Endometrium (tissue), 2 donors: ENCODE results near the gene LRRC47.

Experiments
- FAIRE-seq: peaks from 2 replicates; lab custom pipeline; 2012; peaks lifted over from hg19 to GRCh38; lab: Jason Lieb, UNC
- donor health status: control.
- donor health status: control.

The LRRC47 gene

DNA sequence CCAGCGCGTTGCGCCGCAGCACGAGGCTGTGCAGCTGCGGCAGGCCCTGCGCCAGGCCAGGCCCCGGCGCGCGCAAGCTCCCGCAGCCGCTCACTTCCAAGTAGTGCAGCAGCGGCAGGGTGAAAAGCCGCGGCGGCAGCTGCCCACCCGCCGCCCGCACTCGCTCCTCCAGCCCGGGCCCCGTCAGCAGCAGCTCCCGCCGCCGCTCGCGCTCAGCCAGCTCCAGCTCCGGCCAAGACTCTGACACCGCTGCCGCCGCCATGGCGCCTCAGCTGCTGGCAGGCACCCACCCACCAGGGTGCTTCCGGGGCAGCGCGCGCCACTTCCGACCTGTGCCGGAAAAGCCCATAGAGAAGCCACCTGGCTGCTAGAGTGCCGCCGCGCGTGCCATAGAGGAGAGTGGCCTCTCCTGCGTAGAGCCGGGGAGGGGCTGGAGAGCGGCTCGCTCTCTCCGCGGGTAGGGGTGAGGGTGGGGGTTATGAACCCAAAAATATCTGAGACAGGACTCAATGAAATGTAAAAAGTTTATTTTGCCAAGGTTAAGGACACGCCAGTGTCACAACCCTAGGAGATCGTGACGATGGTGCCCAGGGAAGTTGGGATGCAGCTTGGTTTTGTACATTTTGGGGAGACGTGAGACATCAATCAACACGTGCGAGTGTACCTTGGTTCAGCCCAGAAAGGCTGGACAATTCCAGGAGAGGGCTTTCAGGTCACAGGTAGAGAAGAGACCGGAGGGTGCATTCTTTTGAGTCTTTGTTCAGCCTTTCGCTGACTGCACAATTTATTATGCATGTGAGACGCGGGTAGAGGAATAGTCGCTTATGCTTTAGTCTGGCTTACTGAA, at the start of gene LRRC47:
Gene LRRC47, minus strand, starts transcription at position 284 of the 847 bp plus-strand sequence. Its CDS starts 22 bp downstream, at position 262.
- no peak for FAIRE-seq

DNA sequence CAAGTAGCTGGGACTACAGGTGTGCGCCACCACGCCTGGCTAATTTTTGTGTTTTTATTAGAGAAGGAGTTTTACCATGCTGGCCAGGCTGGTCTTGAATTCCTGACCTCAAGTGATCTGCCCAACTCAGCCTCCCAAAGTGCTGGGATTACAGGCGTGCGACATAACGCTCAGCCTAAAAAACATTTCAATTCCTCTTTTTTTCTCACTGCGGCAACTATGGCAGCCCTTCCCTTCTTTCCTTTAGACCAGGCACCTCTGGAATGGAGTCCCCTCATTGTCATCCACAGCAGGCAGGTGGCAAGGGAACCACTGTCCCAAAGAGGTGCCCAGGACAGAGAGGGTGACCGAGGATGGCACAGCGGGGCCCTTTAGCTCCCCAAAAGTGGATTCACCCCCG, 46.6 kb upstream of the LRRC47 start:
- FAIRE-seq, result no peak

DNA sequence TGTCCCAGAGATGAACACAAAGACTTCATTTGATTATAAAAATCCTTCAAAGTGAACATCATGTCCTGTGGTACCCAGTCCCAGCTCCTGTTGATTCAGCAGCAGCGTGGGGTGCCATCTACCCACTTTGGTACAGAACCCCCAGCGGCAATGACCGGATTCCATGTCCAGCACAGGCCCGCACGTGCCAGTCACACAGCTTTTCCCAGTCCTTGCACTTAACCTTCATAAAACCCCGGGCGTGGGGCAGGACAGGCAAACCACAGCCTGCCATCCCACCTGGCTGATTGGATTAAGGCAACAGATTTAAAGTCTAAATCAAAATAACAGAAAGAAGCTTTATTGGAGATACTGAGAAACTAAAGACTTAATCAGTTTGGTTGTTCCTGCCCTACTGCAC, 45.2 kb upstream of the LRRC47 start:
- FAIRE-seq, result no peak

DNA sequence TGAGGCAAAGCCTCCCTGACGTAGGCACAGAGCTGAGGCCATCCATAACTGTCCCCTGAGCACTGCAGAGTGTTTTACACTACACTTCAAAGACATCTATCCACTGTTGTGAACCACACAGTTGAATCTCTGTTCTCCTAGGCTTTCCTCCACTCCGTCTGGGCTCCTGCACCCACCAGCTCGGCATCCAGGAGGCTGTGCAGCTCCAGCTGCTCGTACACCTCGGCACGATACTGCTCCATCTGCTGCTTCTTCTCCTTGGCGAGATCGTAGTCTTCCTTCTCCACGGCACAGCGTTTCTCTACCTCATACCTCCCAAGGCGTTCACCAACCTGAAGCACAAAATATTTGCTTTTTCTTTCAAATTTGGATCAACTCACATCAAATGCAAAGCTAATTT, 42.5 kb upstream of the LRRC47 start:
- no peak for FAIRE-seq

DNA sequence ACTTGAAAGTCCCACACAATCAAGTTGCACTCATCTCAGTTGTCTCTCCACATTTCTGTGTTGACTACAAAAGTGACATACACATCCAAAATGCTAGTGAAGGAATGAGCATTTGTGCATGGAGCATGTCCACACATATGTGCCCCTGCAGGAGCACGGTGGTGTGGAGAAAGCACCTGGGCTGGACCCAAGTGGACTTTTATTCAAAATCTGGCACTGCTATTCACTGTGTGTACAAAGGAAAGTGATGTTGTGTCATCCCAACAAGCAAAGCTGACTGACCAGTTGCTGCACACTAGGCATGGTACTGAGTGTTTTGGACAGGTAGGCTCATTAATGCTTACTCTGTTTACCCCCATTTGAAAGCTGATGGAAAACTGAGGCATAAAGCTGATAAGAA, 41.4 kb upstream of the LRRC47 start:
- no peak for FAIRE-seq

DNA sequence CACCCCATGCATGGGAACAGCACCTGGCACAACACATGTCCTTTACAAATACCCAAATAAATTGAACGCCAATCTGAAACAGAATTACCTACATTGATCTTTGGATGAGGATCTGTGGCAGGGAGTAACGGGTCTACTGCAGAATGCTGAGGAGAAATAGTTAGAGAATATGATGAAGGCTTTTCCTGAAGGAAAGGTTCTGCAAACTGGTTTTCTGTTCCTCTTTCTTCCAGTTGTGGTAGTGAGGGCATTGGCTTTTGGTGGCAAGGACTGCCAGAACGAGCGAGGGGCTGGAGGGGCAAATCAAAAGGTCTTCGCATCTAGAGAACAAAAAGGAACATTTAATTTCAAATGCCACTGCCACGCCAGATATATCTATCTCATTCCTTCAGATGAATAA, 40.9 kb upstream of the LRRC47 start:
- no peak for FAIRE-seq

DNA sequence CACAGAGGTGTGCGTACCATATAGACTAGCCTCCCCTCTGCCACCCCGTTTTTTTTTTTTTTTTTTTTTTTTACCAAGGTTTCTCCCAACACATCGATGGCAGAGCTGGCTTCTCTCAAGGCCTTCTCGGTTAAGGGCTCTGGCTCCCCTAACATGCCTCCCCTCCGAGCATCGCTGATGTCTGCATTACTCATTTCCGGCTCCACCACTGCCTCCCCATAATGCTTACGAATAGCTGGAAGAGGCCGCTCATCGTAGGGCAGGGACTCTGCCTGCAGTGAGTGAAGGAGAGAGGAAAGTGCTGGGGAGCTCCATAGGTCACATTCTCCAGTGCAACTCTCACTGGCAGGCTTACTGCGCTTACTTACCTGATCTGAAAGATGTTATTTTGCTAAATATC, 40.1 kb upstream of the LRRC47 start:
- FAIRE-seq, result no peak

DNA sequence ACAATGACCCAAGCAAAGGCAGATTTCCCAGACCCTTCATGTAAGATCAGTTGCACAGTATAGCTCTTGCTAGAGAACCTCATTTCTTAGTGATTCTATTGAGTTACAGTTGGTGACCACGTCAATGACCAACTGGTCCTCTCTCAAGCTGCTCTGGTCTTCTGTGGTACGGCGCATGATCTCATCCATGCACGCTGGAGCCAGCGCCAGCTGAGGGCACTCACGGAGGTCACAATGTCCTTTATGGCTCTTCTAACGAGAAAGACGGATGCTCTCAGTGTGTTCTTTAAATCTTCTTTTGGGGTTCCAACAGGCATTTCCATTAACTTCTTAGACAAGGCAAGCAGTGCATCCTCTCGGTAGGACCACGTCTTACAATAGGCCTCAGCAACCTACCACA, 38.4 kb upstream of the LRRC47 start:
- no peak for FAIRE-seq

DNA sequence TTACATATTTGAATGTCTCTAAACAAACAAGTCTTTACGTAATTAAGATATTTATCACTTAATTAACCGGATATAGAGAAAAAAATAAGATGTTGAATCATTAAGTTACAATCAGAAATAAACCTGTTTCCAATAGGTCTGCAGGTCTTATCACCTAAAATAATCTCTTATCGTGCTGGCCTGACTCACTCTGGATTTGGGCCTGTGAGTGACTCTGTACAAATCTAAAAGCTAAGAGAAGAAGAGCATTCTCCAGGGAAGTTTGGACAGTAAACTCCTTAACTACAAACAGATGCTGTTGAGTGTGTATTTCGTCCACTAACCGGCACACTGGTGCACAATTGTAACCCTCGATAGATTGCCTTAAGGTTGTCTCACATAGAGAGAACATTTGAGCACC, 35.4 kb upstream of the LRRC47 start:
- no peak for FAIRE-seq

DNA sequence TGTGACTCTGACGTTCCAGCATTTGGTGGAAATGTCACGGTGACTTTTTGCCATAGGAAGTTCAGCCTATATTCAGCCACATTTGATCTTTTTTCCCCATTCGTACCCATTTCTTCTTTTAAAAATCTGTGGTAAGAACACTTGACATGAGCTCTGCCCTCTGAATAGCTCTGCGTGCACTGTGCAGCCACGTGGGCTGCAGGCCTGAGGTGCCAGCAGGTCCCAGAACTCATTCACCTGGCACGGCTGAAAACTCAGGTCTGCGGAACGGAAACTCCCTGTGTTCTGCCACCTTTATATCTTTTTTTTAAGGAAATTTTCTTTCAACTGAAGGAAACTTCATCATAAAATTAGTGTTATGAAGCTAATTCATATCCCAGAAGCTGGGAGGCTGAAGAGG, 32.1 kb upstream of the LRRC47 start:
- no peak for FAIRE-seq

DNA sequence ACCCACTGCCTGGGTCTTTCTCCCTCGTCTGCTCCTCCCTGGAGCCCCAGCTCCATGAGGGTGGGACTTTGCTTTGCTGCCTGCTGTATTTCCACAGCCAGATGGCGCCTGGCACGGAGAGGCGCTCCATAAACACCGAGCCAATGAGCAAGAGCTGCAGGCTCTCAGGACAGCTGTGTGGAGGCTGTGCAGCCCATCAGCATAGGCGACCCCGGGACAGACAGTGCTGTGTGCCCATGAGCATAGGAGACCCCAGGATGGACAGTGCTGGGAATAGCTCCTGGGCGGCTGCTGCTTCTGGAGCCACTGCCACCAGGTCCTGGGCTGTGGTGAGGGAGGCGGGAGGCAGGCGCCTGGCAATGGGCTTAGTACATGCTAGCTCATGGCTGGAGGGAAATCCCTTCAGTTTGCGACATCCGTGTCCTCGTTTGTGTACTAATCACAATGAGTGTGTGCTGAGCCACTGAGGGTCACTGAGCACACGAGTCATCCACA, 31.6 kb upstream of the LRRC47 start:
- no peak for FAIRE-seq

DNA sequence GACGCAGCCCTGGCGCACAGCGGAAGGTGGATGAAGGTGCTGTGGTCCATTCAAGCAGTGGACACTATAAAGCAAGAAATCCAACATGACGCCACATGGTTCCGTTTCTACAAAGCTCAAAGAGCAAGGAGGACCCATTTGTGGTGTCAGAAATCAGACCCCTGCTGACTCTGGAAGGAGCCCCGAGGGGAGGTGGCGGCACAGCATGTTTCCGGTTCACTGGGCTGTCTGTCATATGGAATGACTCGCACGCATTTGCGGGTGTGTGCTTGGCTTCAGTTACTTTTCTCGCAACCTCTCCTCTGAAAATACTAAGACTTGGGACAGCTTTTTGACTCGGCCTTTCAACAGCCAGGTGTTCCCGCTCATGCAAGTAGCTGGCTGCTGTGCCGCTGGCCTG, 29.1 kb upstream of the LRRC47 start:
- FAIRE-seq, result no peak

DNA sequence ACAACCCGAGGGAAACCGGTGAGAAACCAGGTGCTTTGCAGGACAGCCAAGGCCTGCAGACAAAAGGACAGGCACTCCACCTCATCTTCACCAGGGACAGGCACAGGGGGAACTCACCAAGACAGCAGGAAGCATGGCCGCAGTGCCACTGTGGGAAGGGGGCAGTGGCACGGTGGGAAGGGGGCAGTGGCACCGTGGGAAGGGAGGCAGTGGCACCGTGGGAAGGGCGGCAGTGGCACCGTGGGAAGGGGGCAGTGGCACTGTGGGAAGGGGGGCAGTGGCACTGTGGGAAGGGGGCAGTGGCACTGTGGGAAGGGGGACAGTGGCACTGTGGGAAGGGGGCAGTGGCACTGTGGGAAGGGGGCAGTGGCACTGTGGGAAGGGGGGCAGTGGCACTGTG, 28.4 kb upstream of the LRRC47 start:
- FAIRE-seq, result no peak

DNA sequence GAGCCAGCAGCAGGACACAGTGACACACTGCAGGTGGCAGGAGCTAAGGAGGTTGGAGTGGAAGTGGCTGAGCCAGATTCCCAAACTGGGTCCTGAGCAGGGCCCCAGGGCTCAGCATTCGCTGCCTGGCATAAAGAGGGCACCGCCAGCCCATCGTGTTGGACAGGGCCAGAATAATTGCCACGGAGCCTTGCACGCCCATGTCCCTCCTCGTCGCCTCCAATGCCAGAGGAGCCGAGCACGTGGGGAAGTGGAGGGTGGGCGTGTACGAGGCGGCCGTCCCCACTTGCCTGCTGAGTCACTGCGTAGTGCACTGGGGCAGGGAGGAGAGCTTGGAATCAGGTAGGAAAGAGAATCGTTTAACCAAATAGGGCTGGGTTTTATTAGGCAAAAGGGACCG, 26.1 kb upstream of the LRRC47 start:
- FAIRE-seq, result no peak

DNA sequence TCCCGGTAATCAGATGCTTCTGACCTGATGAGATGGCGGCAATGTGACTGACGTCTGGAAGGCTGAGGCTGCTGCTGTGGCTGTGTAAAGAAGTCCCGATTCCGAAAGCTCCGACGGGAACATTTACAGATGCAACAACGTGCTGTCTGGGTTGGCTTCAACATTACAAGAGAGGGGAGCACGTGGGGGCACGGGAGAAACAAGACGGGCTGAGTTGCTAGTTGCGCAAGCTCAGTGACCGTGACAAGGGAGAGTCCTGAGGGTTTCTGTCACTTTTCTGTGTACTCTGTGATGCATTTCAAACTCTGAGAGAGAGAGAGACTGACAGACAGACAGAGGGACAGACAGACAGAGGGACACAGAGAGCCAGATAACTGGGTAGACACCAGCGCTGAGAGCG, 25.6 kb upstream of the LRRC47 start:
- no peak for FAIRE-seq

DNA sequence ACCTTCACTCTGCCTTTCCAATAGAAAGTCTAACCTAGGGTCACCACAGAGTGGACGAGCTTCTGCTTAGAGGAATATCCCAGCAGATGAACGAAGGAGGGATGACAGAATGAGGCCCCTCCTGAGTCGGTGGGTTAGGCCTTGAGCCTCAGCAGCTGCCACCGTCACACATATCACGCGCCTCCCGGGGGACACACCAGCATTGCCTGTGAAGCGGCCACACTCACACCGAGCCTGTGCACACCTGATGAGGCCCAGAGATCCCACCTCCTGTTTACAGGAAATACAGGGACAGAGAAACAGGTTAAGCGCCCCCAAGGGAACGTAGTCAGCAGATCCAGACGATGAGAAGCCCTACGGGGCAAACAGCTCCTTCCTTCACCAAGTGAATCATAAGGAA, 25.1 kb upstream of the LRRC47 start:
- no peak for FAIRE-seq

DNA sequence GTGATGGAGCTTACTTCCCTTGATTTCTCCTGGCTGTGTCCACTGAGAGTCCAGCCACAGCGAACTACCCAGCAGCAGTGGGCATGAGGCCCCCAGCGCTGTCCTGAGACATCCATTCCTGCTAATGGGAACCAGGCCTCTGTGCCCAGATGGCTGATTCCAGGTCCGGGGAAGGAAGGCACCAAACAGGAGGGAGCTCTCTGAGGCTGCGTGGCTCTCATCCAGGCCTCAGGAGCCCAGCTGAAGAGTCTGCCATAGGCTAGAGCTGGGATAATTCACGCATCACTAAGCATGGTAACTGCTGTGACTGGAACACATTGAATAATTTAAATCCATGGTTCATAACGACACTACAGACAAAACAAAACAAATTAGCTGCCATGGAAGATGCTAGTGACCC, 24.7 kb upstream of the LRRC47 start:
- no peak for FAIRE-seq

DNA sequence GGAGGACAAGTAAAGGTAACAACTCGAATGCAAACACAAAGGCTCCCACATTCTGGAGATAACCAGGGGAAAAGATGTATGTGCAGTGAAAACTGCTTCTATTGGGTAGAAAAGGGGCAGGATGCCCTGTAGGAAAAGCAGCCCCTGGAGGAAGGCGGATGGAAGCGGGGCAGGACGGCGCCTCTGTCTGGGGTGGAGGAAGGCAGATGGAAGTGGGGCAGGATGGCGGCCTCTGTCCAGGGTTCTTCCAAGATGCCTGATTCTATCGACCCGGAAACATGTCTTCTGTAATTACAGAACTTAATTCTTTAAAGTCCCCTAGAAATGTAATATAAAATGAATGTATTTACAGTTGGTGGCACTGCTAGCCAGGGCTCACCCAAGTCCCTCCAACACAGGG, 24.0 kb upstream of the LRRC47 start:
- no peak for FAIRE-seq

DNA sequence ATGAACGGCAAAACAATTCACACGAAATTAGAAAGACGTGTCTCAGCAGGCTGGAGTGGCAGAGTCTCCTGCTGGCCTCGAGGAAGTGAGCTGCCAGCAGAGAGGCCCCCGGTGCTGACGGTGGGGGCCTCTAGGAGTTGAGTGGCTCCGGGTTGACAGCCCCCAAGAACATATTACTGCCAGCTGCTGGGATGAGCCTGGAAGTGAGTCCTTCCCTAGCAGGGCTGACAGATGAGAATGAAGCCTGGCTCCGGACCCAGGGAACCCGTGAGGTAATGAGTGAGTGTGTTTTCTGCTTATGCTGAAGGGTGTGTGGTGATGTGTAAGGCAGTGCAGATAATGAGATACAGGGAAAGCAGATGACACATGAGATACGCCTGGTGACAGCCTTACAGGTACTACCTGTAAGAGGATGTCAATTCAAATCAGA, 23.5 kb upstream of the LRRC47 start:
- FAIRE-seq, result no peak

DNA sequence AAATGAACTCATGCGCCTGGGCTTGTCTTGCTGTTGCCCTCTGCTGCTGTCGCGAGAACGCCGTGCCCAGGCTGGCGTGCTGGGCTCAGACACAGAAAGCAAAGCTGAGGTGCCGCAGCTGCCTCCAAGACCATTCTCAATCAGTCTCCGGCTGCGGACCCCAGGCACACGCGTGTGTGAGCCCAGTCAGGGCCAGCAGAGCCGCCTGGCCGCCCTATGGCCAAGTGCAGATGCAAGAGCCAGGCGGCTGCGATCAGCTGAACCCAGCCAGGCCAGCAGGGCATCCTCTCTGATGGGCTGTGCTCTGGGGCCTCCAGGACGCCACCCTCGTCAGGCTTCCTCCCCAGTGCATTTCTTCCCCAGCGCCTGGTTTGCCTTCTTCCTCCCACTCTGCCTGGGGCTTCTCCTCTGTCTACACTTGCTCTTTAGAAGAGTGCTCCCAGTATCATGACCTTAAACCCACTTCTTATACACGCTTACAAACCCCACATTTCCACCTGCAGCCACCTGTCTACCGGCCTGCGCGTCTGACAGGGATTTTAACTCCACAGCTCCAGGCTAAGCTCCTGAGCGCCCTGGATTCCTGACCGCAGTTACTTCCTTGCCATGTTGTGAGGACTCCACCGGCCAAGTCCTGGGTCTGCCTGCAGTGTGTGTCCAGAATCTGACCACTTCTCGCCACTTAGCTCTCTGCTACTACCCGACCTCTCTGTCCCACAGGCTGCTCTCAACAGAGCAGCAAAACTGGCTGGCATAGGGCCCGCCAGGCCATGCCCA, 21.7 kb upstream of the LRRC47 start:
- no peak for FAIRE-seq

DNA sequence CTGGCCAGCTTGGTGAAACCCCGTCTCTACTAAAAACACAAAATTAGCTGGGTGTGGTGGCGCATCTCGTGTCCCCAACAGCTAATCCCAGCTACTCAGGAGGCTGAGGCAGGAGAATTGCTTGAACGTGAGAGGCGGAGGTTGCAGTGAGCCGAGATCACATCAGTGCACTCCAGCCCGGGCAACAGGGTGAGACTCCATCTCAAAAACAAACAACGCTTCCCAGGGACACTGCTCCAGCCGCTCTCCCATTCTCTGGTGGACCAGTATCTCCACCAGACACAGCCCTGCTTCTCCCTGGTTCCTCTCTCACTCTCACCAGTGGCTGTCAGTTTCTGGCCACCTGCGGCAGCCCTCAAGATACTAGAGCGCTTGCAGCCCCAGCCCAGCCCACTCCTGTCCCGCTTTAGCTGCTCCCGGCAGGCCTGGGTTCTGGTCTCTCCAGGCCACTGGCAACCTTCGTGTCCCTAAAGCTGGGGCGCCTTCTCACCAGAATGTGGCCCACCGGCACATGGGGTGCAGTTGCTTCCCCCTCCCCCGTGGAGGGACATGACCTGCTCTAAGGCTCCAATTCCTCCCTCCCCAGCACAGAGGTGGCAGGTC, 20.9 kb upstream of the LRRC47 start:
- FAIRE-seq, result no peak

DNA sequence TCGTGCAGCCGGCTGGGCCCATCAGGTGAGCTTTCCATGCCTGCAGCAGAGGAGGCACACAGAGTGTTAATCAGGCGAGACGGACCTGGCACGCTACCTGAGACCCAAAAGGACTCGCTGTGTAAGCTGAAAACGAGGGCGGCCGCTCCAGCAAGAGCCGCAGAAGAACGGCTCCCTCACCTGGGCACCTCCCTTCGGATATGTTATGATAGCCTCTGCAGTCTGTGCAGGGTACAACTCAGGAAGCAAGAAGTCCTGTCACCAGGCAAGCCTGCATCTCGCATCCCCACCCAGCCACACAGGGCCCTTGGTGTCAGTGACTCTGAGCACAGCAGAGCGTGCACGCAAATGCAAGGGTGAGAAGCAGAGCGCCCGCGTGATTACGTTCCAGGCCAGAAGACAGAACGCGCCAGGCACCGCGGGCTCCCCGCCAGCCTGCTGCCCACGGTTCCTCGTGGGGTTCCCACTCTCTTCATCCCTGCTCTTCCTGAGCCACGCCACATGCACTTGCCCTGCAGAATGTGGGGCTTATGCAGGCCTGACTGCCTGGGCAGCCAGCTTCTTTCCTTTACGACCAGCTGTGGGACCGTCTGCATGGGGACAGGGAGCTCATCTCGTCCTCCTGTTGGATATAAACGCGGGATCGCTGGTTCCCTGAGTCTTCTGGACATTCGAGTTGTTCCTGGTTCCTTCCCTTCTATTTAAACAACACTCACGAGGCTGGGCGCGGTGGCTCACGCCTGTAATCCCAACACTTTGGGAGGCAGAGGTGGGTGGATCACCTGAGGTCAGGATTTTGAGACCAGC, 20.2 kb upstream of the LRRC47 start:
- FAIRE-seq, result no peak
